ENCODE results near the gene ASTN1.

Gene ASTN1

GRCh38 chr1:176850871-176851270, 313.6 kb downstream of the ASTN1 start:
- no peaks in the 10 kb centered on the region for H3K9me3 ChIP-seq (ENCODE audit: control insufficient read depth, insufficient read depth, low read depth, low read length)
- no peaks in the 10 kb centered on the region for H3K4me1 ChIP-seq (ENCODE audit: control insufficient read depth, insufficient read depth, low read length)
- H3K36me3 ChIP-seq (ENCODE audit: control insufficient read depth in 2 of 2, insufficient read depth in 1 of 2, low read length in 2 of 2): no peaks in the 10 kb centered on the region
- TF ChIP-seq ZNF544 (tag by site-specific recombination; IDR thresholded peaks at IDR 0.05): no peak
- no peak for TF ChIP-seq ZFP3 (tag by site-specific recombination; IDR thresholded peaks at IDR 0.05; ENCODE audit: low read depth)
- TF ChIP-seq ZFP69B (tag by site-specific recombination; IDR thresholded peaks at IDR 0.05): no peak
- TF ChIP-seq ZNF140 (tag by site-specific recombination; IDR thresholded peaks at IDR 0.05): no peak
- TF ChIP-seq ZNF292 (tag by site-specific recombination; IDR thresholded peaks at IDR 0.05; ENCODE audit: borderline replicate concordance, low read depth): no peak
- TF ChIP-seq ZFHX2 (tag by site-specific recombination; conservative IDR thresholded peaks at IDR 0.05): no peak
- no peak for TF ChIP-seq WT1 (tag by site-specific recombination; IDR thresholded peaks at IDR 0.05)
- TF ChIP-seq ZNF654 (tag by site-specific recombination; IDR thresholded peaks at IDR 0.05; ENCODE audit: low read depth): no peak
- no peak for TF ChIP-seq ZFP37 (tag by site-specific recombination; IDR thresholded peaks at IDR 0.05)
- TF ChIP-seq ZNF302 (tag by site-specific recombination; IDR thresholded peaks at IDR 0.05; ENCODE audit: low read depth): no peak
- TF ChIP-seq ZNF121 (tag by site-specific recombination; IDR thresholded peaks at IDR 0.05): no peak
- TF ChIP-seq ZNF18 (tag by site-specific recombination; IDR thresholded peaks at IDR 0.05): no peak
- TF ChIP-seq ZNF488 (tag by site-specific recombination; IDR thresholded peaks at IDR 0.05): no peak
- no peak for TF ChIP-seq ZBTB44 (tag by site-specific recombination; IDR thresholded peaks at IDR 0.05)
- TF ChIP-seq ZNF174 (tag by site-specific recombination; IDR thresholded peaks at IDR 0.05): no peak
- no peak for TF ChIP-seq ZNF433 (tag by site-specific recombination; IDR thresholded peaks at IDR 0.05; ENCODE audit: low read depth)
- no peak for TF ChIP-seq ZBTB48 (tag by site-specific recombination; IDR thresholded peaks at IDR 0.05)
- TF ChIP-seq ZNF645 (tag by site-specific recombination; IDR thresholded peaks at IDR 0.05): no peak
- H3K27ac ChIP-seq (ENCODE audit: extremely low read depth, low read depth, low read length): no peak overlapping the region
- H3K4me3 ChIP-seq (ENCODE audit: low read depth, low read length): no peak overlapping the region
- POLR2A ChIA-PET: no interaction called here
- CTCF ChIA-PET: interaction anchor here (0.6 kb wide), 1 partner anchor 300 kb away, joined by 3 read pairs; no protein-coding TSS in a partner anchor

GRCh38 chr1:176849281-176849680, 315.2 kb downstream of the ASTN1 start:
- H3K4me3 ChIP-seq (ENCODE audit: low read depth, low read length): no peak overlapping the region
- ChIA-PET CTCF (interaction anchor here (1.9 kb wide), 1 partner anchor 32 kb away, joined by 7 read pairs; no protein-coding TSS in a partner anchor), POLR2A (no interaction called here)
- no peaks in the 10 kb centered on the region for H3K4me1 ChIP-seq (ENCODE audit: control insufficient read depth, insufficient read depth, low read length)
- no peak overlapping the region for H3K27ac ChIP-seq (ENCODE audit: extremely low read depth, low read depth, low read length)
- H3K9me3 ChIP-seq (ENCODE audit: control insufficient read depth, insufficient read depth, low read depth, low read length): no peaks in the 10 kb centered on the region
- no peaks in the 10 kb centered on the region for H3K36me3 ChIP-seq (ENCODE audit: control insufficient read depth in 2 of 2, insufficient read depth in 1 of 2, low read length in 2 of 2)
- TF ChIP-seq FEZF1 (tag by site-specific recombination; IDR thresholded peaks at IDR 0.05) (no peak), ZNF660 (tag by site-specific recombination; IDR thresholded peaks at IDR 0.05) (no peak), ZNF114 (tag by site-specific recombination; IDR thresholded peaks at IDR 0.05) (no peak), ZBTB8A (tag by site-specific recombination; IDR thresholded peaks at IDR 0.05) (no peak), ZNF626 (tag by site-specific recombination; IDR thresholded peaks at IDR 0.05) (no peak), PRDM4 (tag by site-specific recombination; IDR thresholded peaks at IDR 0.05) (no peak), ZNF76 (tag by site-specific recombination; IDR thresholded peaks at IDR 0.05; ENCODE audit: borderline replicate concordance, low read depth) (no peak), ZBTB17 (tag by site-specific recombination; IDR thresholded peaks at IDR 0.05) (no peak), ATF2 (tag by site-specific recombination; IDR thresholded peaks at IDR 0.05; ENCODE audit: low read depth) (no peak), ZBTB21 (tag by site-specific recombination; IDR thresholded peaks at IDR 0.05) (no peak), GLI4 (tag by site-specific recombination; IDR thresholded peaks at IDR 0.05) (no peak)
